GM19467 (cell line): Measurements from ENCODE around the gene LDLRAD4.

Source experiments
- ATAC-seq: cut with Tn5 transposase; IDR thresholded peaks from one replicate; pipeline ENCODE4 v1.9.1; 2021; ENCODE audit warnings: mild to moderate bottlenecking, moderate library complexity; ENCODE audit not compliant: unreplicated experiment

The LDLRAD4 gene

GRCh38 chr18:13264091-13265007 lies 45.8 kb downstream of the LDLRAD4 start:
- no peak for ATAC-seq

GRCh38 chr18:13265008-13265910 lies 46.7 kb downstream of the LDLRAD4 start:
- no peak for ATAC-seq

- no peak for ATAC-seq
Measured at GRCh38 chr18:13265911-13266217, 47.3 kb downstream of the LDLRAD4 start.

- no peak for ATAC-seq
Measured at GRCh38 chr18:13266218-13267100, 47.9 kb downstream of the LDLRAD4 start.

GRCh38 chr18:13267431-13267873 lies 48.9 kb downstream of the LDLRAD4 start:
- no peak for ATAC-seq

GRCh38 chr18:13268158-13269012 lies 49.8 kb downstream of the LDLRAD4 start:
- no peak for ATAC-seq

GRCh38 chr18:13269013-13269280 lies 50.4 kb downstream of the LDLRAD4 start:
- no peak for ATAC-seq

GRCh38 chr18:13269521-13270011 lies 51.0 kb downstream of the LDLRAD4 start:
- ATAC-seq: no peak

- ATAC-seq: no peak
Measured at GRCh38 chr18:13270279-13270855, 51.8 kb downstream of the LDLRAD4 start.

GRCh38 chr18:13271302-13271911 lies 52.8 kb downstream of the LDLRAD4 start:
- ATAC-seq: no peak

- no peak for ATAC-seq
Measured at GRCh38 chr18:13272416-13272815, 53.9 kb downstream of the LDLRAD4 start.

GRCh38 chr18:13273800-13274199 lies 55.2 kb downstream of the LDLRAD4 start:
- no peak for ATAC-seq

GRCh38 chr18:13275075-13275474 lies 56.5 kb downstream of the LDLRAD4 start:
- ATAC-seq: no peak

GRCh38 chr18:13276530-13277520 lies 58.3 kb downstream of the LDLRAD4 start:
- no peak for ATAC-seq

GRCh38 chr18:13278062-13278630 lies 59.6 kb downstream of the LDLRAD4 start:
- ATAC-seq: no peak

GRCh38 chr18:13279181-13280069 lies 60.9 kb downstream of the LDLRAD4 start:
- no peak for ATAC-seq
